AG10803 (cell line): ENCODE results near the gene SHC3.

ENCODE experiments used
- DNase-seq: peaks from one replicate; pipeline ENCODE4 v3.0.0; 2010; ENCODE audit warnings: low read depth
- H3K4me3 ChIP-seq: 2 replicates; pipeline ENCODE4 v1.5.1; 2011; ENCODE audit warnings: mild to moderate bottlenecking, low read length, control low read depth
- TF ChIP-seq, protein P1 (sequence below): conservative IDR thresholded peaks from 2 replicates; pipeline ENCODE4 v1.5.1; 2011; ENCODE audit warnings: mild to moderate bottlenecking, low read length, control low read depth, inconsistent platforms

SHC3 gene

DNA sequence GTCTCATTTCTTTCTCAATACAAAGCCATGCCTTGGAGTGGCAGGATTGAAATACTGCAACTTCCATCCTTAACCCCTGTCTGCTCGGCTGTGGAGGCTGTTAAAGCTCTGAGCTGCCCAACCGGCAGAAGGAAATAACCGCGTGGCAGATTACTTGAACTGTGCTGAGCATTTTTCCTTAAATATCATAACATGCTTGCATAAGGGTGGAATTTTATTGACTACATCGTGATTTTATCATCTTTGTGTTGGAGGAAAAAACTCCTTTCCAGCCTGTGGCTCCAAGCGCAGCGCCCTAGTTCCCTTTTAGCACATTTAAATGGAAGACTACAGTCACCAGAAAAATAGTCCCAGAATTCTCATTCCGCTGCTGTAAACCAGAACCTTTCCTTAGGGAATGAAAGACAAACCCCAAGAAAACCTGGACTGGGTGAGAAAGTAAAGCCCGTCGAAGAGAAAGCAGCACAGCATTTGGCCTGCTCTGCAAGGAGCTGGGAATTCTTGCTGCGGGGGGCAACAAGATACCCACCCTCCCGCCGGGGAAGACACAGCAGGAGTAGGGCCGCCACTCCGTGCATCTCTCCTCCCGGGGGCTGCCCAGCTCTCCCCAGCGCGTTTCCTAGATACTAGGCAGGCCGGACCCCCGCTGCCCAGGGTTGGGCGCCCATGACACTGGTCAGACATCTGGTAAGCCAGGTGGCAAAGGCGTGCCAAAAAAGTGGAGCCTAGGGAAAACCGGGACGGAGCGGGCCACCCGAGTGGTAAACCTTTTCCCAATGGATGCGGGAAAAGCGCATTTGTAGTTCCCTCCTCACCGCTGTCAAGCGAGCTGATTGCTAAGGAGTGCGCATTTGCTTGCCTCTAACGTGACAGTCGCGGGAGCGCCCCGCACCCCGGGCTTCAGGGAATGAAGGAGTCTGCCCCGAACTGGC lies 1.3 kb downstream of the SHC3 start:
- H3K4me3 ChIP-seq = peak overlapping the region; percentile 59
- DNase-seq = peak; percentile 36
- TF ChIP-seq, protein P1, sequence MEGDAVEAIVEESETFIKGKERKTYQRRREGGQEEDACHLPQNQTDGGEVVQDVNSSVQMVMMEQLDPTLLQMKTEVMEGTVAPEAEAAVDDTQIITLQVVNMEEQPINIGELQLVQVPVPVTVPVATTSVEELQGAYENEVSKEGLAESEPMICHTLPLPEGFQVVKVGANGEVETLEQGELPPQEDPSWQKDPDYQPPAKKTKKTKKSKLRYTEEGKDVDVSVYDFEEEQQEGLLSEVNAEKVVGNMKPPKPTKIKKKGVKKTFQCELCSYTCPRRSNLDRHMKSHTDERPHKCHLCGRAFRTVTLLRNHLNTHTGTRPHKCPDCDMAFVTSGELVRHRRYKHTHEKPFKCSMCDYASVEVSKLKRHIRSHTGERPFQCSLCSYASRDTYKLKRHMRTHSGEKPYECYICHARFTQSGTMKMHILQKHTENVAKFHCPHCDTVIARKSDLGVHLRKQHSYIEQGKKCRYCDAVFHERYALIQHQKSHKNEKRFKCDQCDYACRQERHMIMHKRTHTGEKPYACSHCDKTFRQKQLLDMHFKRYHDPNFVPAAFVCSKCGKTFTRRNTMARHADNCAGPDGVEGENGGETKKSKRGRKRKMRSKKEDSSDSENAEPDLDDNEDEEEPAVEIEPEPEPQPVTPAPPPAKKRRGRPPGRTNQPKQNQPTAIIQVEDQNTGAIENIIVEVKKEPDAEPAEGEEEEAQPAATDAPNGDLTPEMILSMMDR = no peak

DNA sequence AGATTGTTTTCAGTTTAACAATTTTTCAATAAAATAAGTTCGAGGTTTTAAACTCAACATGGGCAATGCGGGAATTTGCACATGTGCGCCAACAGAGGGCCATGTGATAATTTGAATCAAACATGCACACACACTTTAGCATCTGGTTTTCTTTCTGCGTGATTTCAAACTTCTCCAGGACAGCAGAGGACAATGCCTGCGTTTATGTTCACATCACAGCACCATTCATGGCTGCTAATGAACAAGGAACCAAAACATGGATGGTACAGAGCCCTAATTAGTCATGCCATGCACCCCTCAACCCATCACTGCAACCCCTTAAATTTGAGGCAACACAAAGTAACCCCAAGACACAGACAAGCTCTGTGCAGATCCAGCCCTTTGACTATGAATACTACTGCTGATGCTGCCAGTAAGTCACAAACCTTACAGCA lies 2.8 kb downstream of the SHC3 start:
- TF ChIP-seq, protein P1 = peak; percentile 28; the same call in 1 of the 2 replicates
- peak; percentile 41 for DNase-seq
- H3K4me3 ChIP-seq = peak overlapping the region; percentile 12

DNA sequence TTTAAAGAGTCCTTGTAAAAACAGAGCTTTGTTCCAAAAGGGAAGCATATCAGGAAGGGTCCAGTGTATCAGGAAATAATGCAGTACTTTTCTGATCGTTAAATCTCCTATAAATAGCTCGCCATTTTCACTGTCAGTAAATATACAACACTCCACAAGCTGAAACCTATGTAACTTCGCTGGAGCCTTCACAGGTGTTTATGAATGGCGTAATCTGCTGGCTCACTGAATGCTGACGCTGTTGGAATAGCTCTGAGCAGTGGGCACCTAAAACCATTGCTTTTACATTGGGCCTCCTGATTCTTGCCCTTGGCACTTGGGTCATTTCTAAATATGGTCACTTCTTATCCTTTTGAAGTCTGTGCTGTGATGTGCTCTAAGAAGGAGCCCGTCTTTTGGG lies 4.3 kb downstream of the SHC3 start:
- TF ChIP-seq, protein P1 = no peak
- H3K4me3 ChIP-seq = no peak overlapping the region
- no peak for DNase-seq

DNA sequence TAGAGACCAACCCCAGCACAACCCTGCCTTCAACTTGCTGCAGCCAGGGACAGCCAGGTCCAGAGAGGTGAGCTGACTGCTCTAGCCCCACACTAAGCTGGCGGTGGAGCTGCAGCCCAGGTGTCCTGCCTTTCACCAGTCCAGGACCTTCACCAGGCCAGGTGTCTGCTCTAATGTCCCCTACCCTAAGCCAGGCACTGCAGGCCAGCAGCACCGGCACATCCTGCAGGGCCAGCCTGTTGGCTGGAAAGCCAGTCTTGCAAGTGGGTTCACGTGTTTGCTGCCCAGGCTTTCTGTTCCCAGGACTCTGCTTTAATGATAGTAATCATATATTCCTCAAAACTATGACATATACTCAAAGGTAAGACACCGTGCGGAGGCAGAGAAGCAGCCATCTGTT lies 5.5 kb downstream of the SHC3 start:
- TF ChIP-seq, protein P1 = no peak
- H3K4me3 ChIP-seq = no peak overlapping the region
- DNase-seq = no peak

DNA sequence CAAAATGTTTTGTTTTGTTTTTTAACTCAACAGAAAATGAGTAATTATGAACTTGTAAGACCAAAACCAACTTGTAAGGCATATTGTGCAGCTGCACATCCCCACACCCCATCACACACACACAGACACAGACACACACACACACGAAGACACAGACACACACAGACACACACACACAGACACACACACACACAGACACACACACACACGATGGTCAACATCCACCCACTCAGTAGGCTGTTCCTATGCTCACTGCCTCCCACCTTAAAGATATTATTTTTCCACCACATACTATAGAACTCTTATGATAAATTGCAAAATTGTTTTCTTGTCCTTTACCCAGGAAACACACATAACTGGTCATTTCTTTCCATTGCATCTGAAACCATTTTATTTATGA lies 6.2 kb downstream of the SHC3 start:
- no peak for DNase-seq
- TF ChIP-seq, protein P1 = no peak
- H3K4me3 ChIP-seq = no peak overlapping the region

DNA sequence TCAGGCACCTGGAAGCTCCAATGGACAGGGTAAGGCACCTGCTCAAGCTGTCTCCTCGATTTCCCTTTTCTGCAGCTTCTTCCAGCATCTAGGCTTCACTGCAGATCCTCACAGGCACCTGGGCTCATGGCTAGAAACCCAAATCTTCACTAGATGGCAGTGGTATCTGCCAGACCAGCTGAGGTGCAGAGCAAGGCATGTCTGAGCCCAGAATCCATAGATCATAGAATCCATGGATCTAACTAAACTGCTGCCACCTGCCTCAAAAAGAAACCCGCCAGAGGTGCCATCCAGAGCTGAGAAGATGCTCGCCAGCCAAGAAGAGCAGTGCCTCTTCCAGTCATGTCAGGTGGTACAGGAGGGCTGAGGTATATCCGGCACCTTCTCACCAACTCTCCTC lies 6.9 kb downstream of the SHC3 start:
- TF ChIP-seq, protein P1 = 0 out of 2 replicates have a peak, but pooled peaks have one; percentile 18
- no peak for DNase-seq

DNA sequence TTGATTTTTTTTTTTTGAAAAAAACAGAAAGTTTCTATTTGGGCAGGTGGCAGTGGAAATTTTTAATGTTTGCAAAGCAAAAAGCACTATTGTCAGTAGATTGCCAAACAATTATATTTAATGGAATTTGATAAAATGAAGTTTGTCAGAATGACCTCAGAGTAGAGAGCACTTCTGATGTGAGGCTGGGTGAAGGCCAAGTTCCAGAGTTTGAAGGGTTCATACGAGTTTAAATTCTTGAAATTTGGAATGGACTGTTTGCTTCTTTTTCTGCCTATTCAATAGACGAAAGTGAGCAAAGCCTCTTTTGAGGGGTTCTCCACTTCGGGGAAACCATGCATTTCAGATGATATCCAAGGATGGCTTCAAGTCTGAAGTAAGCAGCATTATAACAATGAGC lies 7.4 kb downstream of the SHC3 start:
- no peak for DNase-seq
- H3K4me3 ChIP-seq = no peak overlapping the region
- TF ChIP-seq, protein P1 = no peak

More for the DNA sequence above, 6.9 kb downstream of the SHC3 start:
- H3K4me3 ChIP-seq = no peak overlapping the region
